Duodenal mucosa (tissue), 2 donors: Measurements from ENCODE around the gene GPR153.
A peak's percentile ranks its signal among the peaks of the same experiment; 100 is the strongest.

ENCODE experiments used
- H3K27ac ChIP-seq: one replicate; pipeline ENCODE4 v1.7.0; 2013; ENCODE audit warnings: low read depth, low read length
- H3K27me3 ChIP-seq, 2 donors: one replicate each; pipeline ENCODE4 v1.7.0; 2013; ENCODE audit warnings: low read length in 2 of 2, control low read depth in 1 of 2; ENCODE audit not compliant: insufficient read depth in 2 of 2, control insufficient read depth in 1 of 2
- H3K36me3 ChIP-seq, 2 donors: one replicate each; pipeline ENCODE4 v1.7.0; 2013; ENCODE audit warnings: low read length in 2 of 2, control low read depth in 1 of 2; ENCODE audit not compliant: insufficient read depth in 2 of 2, control insufficient read depth in 1 of 2
- H3K4me1 ChIP-seq, 2 donors: one replicate each; pipeline ENCODE4 v1.7.0; 2013; ENCODE audit warnings: low read length in 2 of 2, control low read depth in 1 of 2; ENCODE audit not compliant: insufficient read depth in 2 of 2, control insufficient read depth in 1 of 2
- H3K4me3 ChIP-seq, 2 donors: one replicate each; pipeline ENCODE4 v1.7.0; 2013; ENCODE audit warnings: low read length in 2 of 2, low read depth in 1 of 2
- H3K9ac ChIP-seq, 2 donors: one replicate each; pipeline ENCODE4 v1.7.0; 2013; ENCODE audit warnings: low read length in 2 of 2, low read depth in 1 of 2
- H3K9me3 ChIP-seq, 2 donors: one replicate each; pipeline ENCODE4 v1.7.0; 2013; ENCODE audit warnings: low read length in 2 of 2, control low read depth in 1 of 2; ENCODE audit not compliant: control insufficient read depth in 1 of 2

The GPR153 gene

GRCh38 chr1:6288026-6288425, 27.1 kb upstream of the GPR153 start:
- H3K27ac ChIP-seq = no peak overlapping the region
- no peak overlapping the region for H3K4me3 ChIP-seq
- H3K9ac ChIP-seq = no peak overlapping the region
- peaks cover 4 to 25% of the 10 kb centered on the region in 2 donors for H3K36me3 ChIP-seq
- H3K4me1 ChIP-seq = peaks cover under 1 to 3% of the 10 kb centered on the region in 2 donors
- H3K27me3 ChIP-seq = no peaks in the 10 kb centered on the region
- no peaks in the 10 kb centered on the region for H3K9me3 ChIP-seq

- Histone ChIP-seq H3K27ac (no peak overlapping the region), H3K9me3 (no peaks in the 10 kb centered on the region), H3K27me3 (no peaks in the 10 kb centered on the region), H3K36me3 (peaks cover 4 to 24% of the 10 kb centered on the region in 2 donors), H3K9ac (no peak overlapping the region), H3K4me3 (no peak overlapping the region), H3K4me1 (peaks cover 6 to 9% of the 10 kb centered on the region in 2 donors)
Observed at GRCh38 chr1:6287431-6287886, 26.6 kb upstream of the GPR153 start.

- Histone ChIP-seq H3K36me3 (peaks cover 4 to 24% of the 10 kb centered on the region in 2 donors), H3K4me3 (no peak overlapping the region), H3K27ac (no peak overlapping the region), H3K4me1 (peaks cover 10 to 13% of the 10 kb centered on the region in 2 donors), H3K9me3 (no peaks in the 10 kb centered on the region), H3K27me3 (no peaks in the 10 kb centered on the region), H3K9ac (no peak overlapping the region)
Observed at GRCh38 chr1:6287029-6287428, 26.1 kb upstream of the GPR153 start.

DNA sequence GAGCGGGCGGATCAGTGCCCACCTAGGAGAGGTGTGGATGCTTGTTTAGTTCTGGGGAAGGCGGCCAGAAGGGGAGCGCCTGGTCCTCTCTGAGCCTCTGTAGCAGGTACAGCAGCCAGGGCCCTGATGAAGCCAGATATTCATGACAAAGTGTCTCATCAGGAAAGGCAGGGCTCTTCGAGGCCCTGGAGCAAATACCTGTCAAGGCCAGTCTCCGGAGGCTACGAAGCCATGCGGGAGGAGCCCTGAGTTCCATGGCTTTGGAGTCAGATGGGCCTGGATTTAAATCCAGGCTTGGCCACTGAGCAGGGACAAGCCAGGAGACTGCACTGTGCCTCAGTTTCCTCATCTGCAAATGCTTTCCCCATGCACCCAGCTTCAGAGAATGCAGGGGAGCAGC, 25.4 kb upstream of the GPR153 start:
- H3K4me3 ChIP-seq = no peak overlapping the region
- H3K27me3 ChIP-seq = no peaks in the 10 kb centered on the region
- H3K9ac ChIP-seq = no peak overlapping the region
- H3K9me3 ChIP-seq = no peaks in the 10 kb centered on the region
- H3K27ac ChIP-seq = no peak overlapping the region
- H3K4me1 ChIP-seq = peaks cover 17 to 21% of the 10 kb centered on the region in 2 donors
- peaks cover 4 to 16% of the 10 kb centered on the region in 2 donors for H3K36me3 ChIP-seq

DNA sequence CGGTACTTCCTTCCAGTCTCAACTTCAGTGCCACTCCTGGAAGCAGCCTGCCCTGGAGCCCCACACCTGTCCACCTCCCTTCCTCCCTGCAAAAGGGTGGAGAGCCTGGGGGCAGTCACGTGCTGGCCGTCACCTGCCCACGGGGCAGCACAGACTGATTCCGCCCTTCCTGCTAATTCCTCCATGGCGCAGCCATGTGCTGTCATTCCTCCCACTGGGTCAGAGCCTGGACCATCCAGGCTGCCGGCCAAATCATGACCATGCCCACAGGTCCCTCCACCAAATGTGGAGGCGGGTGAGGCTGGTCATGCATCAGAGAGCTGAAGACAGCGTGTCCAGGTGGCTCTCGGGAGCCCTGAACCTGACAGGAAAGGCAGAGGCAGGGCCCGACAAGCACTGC, 24.4 kb upstream of the GPR153 start:
- H3K27me3 ChIP-seq = no peaks in the 10 kb centered on the region
- H3K4me1 ChIP-seq = peaks cover 22 to 25% of the 10 kb centered on the region in 2 donors
- H3K27ac ChIP-seq = no peak overlapping the region
- H3K9me3 ChIP-seq = no peaks in the 10 kb centered on the region
- H3K9ac ChIP-seq = no peak overlapping the region
- H3K36me3 ChIP-seq = peaks cover under 1 to 12% of the 10 kb centered on the region in 2 donors
- no peak overlapping the region for H3K4me3 ChIP-seq

- Histone ChIP-seq H3K9me3 (no peaks in the 10 kb centered on the region), H3K4me1 (peaks cover 25% of the 10 kb centered on the region in 2 donors), H3K9ac (peak overlapping the region; percentile 54 to 68), H3K36me3 (peaks cover 0 to 8% of the 10 kb centered on the region in 2 donors), H3K27me3 (no peaks in the 10 kb centered on the region), H3K27ac (peak overlapping the region; percentile 76), H3K4me3 (no peak overlapping the region)
Observed at GRCh38 chr1:6282577-6283270, 21.8 kb upstream of the GPR153 start.

DNA sequence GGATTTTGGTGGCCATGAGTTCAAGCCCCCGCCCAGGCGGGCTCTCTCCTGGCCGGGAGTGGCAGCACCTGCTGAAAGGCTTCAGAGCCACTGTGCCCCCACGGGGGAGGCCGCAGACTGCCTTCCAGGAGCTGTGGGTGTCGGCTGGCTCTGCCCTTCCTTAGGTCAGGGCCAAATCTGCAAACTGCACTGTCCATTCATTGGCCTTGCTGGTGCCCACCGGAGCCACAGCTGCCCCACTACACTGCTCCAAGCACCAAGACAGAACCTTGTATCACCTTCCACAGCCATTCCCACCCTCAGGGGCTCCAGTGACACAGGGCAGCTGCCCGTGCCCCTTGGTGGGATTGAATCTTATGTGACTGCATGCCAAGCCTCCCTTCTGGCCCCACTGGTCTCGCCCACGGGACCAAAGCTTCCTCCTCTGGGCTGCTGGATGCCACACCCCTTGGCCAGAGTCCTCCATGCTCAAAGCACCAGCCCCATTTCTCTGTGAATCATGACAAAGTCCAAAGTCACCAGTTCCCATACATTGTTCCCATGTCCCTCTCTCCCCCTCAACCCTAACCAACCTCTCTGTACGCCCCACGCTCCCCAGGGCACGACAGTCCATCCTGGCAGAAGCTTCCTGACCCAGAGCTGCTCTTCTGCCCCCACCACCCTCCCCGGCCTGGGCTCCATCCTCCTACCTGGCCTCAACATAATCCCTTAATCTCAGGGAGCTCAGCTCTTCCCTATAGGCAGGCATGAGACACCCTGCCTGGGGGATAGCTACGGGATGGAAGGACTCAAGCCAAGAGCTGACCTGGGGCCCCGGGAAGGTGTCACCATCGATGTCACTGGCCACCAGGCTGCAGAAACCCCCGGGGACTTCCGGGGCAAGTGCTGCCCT, 20.9 kb upstream of the GPR153 start:
- peak overlapping the region; percentile 54 to 68 for H3K9ac ChIP-seq
- peak overlapping the region; percentile 37 to 63 for H3K4me3 ChIP-seq
- no peaks in the 10 kb centered on the region for H3K9me3 ChIP-seq
- peak overlapping the region; percentile 76 for H3K27ac ChIP-seq
- H3K36me3 ChIP-seq = peaks cover 0 to 8% of the 10 kb centered on the region in 2 donors
- H3K27me3 ChIP-seq = no peaks in the 10 kb centered on the region
- peaks cover 25% of the 10 kb centered on the region in 2 donors for H3K4me1 ChIP-seq

DNA sequence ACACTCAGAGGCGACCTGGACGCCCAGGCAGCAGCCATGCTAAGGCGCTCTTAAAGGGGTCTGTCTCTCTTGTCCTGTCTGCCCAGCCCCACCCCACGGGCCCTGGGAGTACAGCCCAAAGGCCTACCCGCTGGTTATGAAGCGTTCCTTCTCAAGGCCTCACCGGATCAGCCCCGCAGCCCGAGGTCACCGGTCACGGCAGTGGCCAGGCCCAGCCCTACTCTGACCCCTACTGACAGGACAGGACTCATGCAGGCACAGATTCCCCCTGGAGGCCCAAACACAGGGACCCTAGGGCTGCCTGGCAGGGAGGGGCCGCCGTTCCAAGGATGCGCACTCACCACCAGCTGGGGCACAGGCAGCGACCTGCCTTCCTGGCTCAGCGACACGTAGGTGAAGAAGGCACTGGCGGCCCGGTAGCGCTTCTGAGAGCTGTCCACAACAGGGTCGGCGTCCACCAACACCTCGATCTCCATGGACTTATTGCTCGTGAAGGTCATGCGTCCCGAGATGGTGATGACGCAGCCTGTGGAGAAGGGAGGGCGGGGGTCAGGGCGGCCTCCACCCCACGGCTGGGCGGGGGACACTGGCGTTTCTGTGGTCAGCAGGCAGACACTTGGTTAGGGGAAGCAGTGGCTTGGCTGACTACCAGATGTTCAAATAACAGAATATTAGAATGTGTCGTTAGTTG, 20.0 kb upstream of the GPR153 start:
- Histone ChIP-seq H3K4me3 (no peak overlapping the region), H3K27ac (no peak overlapping the region), H3K36me3 (peaks cover 0 to 8% of the 10 kb centered on the region in 2 donors), H3K27me3 (no peaks in the 10 kb centered on the region), H3K4me1 (peaks cover 25% of the 10 kb centered on the region in 2 donors), H3K9me3 (no peaks in the 10 kb centered on the region), H3K9ac (peak overlapping the region; percentile 32 to 57)

DNA sequence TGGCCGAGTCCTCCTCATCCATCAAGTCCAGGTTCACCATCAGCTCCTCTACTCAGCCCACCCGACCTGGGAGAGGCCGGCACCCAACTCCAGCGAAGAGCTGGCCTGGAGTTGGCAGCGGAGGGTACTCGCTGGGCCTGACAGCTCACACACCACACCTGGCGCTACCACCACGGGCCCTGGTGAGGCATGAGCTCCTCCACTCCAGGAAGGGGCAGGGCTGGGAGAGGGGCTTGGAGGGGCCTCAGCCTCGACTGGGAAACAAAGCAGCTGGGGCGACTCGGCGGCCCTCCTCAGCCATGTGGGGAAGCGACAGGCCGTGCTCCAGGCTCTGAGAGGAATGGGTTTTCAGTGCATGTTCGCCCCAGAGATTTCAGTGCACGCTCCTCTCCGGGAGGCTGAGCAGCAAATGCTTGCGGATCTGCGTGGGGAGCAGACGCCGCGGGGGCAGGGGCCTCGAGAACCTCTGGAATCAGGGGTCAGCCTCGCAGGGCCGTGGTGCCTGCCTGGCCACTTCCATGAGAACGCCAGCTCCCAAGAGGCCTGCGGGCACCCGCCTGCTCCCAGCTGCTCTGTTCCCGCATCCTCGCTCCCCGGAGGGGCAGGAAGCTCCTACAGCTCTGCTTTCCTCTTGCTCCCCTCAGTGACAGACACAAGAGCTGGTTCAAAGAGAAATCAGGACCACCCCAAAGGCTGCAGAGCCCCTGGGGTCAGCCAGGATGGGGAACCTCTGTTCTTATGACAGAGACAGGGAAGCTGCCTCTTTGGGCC, 18.9 kb upstream of the GPR153 start:
- Histone ChIP-seq H3K4me3 (no peak overlapping the region), H3K9ac (no peak overlapping the region), H3K36me3 (peaks cover 0 to 8% of the 10 kb centered on the region in 2 donors), H3K4me1 (peaks cover 25% of the 10 kb centered on the region in 2 donors), H3K27ac (no peak overlapping the region), H3K27me3 (no peaks in the 10 kb centered on the region), H3K9me3 (no peaks in the 10 kb centered on the region)
